Left lung (tissue), 10 donors: Measurements from ENCODE around the gene PPP2R2D. TPM values are rescaled to one million over a fixed set of nuclear protein-coding genes. Genes with fewer than 3 reads are reported as not detected.
"Not testable (repeated sequence)": the region's sequence is repeated elsewhere in the genome, so short reads cannot be mapped to it uniquely, and the experiment has no call there.

Source experiments
- ATAC-seq: fragments of 200-7000 bp; cut with Tn5 transposase; one replicate; pipeline ENCODE4 v1.9.1; 2020; ENCODE audit warnings: moderate library complexity
- DNase-seq, 4 donors: peaks; one replicate each; pipeline ENCODE4 v3.0.0-alpha.2; 2013 to 2020
- H3K27ac ChIP-seq, 2 donors: fragments of 200-600 bp; sonication (generic) in 1 of 2; one replicate each; pipeline versions ENCODE4 v1.5.0 to v1.8.0; 2020 to 2021
- H3K27me3 ChIP-seq, 2 donors: fragments of 200-600 bp; sonication (generic) in 1 of 2; one replicate each; pipeline versions ENCODE4 v1.5.0 to v1.8.0; 2020 to 2021
- H3K36me3 ChIP-seq, 2 donors: fragments of 200-600 bp; sonication (generic) in 1 of 2; one replicate each; pipeline versions ENCODE4 v1.5.0 to v1.8.0; 2020 to 2021
- H3K4me1 ChIP-seq, 2 donors: fragments of 200-600 bp; one replicate each; pipeline ENCODE4 v1.8.0; 2021
- H3K4me3 ChIP-seq, 2 donors: fragments of 200-600 bp; sonication (generic) in 1 of 2; one replicate each; pipeline versions ENCODE4 v1.5.0 to v1.8.0; 2020 to 2021; ENCODE audit warnings: mild to moderate bottlenecking in 1 of 2
- H3K9me3 ChIP-seq, 2 donors: fragments of 200-600 bp; sonication (generic) in 1 of 2; one replicate each; pipeline versions ENCODE4 v1.5.0 to v1.8.0; 2020 to 2021
- intact Hi-C, 2 donors: fragments of 100-400 bp; cut with DNase I; formaldehyde crosslinking; loops; one replicate each; pipeline versions ENCODE4 v1.11.2 to v1.14.2; 2022
- polyA plus RNA-seq, 6 donors: library from polyadenylated mRNA; unstranded; fragments of 120-200 nt; gene quantifications; one replicate each; pipeline ENCODE4 v1.2.1, GENCODE V29; 2013; ENCODE audit not compliant: insufficient read length in 6 of 6
- total RNA-seq, 2 donors: library from RNA; stranded (reverse); fragmentation: NEBNext Ultra II Directional; extraction: Animal tissue kit (Norgen Biotek cat#: 25700); gene quantifications; one replicate each; pipeline ENCODE4 v1.2.1, GENCODE V29; 2021
- TF ChIP-seq, protein P1 (sequence below), 2 donors: fragments of 200-600 bp; sonication (generic) in 1 of 2; IDR thresholded peaks; one replicate each; pipeline versions ENCODE4 v1.5.0 to v1.8.0; 2021; ENCODE audit warnings: antibody characterized with exemption in 2 of 2
- donor health status: DM: no; HTN: yes; CAD: no.
- donor health status: DM: no; HTN: no; CAD: no.

PPP2R2D gene
- total and polyA plus RNA-seq, 8 donors, result 22.7 to 42.4 (median 35.8) TPM

DNA sequence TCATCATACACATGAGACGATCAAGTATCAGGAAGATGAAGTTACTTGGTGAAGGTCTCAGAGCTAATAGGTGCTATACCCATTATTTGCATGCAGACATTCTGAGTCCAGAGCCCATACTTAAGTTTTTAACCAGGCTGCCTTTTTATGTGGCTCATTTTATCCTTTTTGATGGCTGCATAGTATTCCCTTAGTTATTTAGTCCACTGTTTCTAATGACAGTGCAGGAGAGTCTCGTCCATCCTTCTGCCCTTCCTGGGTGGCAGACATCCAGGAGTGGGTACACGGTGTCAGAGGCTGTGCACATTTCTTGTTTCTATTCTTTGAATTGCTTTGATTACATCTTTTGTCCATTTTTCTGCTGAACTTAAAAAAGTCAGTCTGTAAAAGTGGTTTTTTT is 11.8 kb downstream of the PPP2R2D start:
- TF ChIP-seq, protein P1, sequence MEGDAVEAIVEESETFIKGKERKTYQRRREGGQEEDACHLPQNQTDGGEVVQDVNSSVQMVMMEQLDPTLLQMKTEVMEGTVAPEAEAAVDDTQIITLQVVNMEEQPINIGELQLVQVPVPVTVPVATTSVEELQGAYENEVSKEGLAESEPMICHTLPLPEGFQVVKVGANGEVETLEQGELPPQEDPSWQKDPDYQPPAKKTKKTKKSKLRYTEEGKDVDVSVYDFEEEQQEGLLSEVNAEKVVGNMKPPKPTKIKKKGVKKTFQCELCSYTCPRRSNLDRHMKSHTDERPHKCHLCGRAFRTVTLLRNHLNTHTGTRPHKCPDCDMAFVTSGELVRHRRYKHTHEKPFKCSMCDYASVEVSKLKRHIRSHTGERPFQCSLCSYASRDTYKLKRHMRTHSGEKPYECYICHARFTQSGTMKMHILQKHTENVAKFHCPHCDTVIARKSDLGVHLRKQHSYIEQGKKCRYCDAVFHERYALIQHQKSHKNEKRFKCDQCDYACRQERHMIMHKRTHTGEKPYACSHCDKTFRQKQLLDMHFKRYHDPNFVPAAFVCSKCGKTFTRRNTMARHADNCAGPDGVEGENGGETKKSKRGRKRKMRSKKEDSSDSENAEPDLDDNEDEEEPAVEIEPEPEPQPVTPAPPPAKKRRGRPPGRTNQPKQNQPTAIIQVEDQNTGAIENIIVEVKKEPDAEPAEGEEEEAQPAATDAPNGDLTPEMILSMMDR (IDR thresholded peaks at IDR 0.05), result no peak
- intact Hi-C loops, result no loop called here
- no peak for ATAC-seq

DNA sequence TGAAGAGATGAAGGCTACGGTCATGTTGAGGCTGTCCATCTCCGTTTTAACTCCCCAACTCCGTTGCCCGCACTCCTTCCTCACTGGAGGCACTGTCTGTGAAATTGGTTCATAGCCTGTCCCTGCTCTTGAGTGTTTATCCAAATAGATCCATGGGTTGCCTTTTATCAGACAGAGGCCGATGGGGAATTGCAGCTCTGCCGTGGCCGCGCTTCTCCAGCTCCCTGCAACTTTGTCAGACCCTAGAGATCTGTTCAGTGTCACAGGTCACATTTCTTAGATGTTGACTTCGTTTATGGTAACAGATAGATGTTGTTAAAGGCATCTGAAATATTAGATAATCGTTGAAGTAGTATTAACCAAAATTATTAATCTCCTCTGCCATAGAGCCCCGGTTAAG is 14.7 kb downstream of the PPP2R2D start:
- H3K4me1 ChIP-seq, result no peaks in the 10 kb centered on the region
- H3K27me3 ChIP-seq, result no peaks in the 10 kb centered on the region
- DNase-seq, result no peak
- peaks cover 0 to 13% of the 10 kb centered on the region in 2 donors for H3K36me3 ChIP-seq
- TF ChIP-seq, protein P1 (IDR thresholded peaks at IDR 0.05), result no peak
- intact Hi-C loops, result no loop called here
- H3K9me3 ChIP-seq, result no peaks in the 10 kb centered on the region
- ATAC-seq, result no peak
- no peak overlapping the region for H3K27ac ChIP-seq
- no peak overlapping the region for H3K4me3 ChIP-seq

More for the DNA sequence above, 11.8 kb downstream of the PPP2R2D start:
- peaks cover 0 to 10% of the 10 kb centered on the region in 2 donors for H3K4me1 ChIP-seq
- no peaks in the 10 kb centered on the region for H3K9me3 ChIP-seq
- no peaks in the 10 kb centered on the region for H3K27me3 ChIP-seq
- no peak overlapping the region for H3K4me3 ChIP-seq
- peaks cover 0 to 21% of the 10 kb centered on the region in 2 donors for H3K36me3 ChIP-seq
- DNase-seq, result no peak
- H3K27ac ChIP-seq, result no peak overlapping the region

DNA sequence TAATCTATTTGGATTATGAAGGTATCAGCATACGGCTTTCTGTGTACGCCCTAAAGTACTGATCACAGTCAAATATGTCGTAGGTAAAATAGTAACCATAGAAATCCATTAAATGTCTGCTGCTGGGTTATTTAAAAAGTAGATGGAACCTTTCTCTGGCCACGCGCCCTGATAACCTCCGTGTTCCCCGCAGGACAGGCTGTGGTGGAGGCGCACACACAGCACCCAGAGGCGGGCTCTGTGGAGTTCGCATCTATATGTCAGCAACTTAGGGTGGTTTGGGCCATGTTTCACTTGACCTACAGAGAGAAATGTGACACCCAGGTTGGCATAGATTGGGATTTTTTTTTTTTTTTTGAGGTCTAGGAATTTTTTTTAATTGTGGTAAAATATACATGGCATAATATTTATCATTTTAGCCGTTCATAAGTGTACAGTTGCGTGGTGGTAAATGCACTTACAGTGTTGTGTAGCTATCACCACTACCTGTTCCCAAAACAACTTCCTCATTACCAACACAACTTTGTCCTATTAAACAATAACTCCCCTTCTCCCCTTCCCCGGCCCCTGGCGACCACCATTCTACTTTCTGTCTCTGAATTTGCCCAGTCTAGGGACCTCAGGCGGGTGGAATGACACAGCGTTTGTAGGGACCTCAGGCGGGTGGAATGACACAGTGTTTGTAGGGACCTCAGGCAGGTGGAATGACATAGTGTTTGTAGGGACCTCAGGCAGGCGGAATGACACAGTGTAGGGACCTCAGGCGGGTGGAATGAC is 15.4 kb downstream of the PPP2R2D start:
- H3K27ac ChIP-seq, result no peak overlapping the region
- no peaks in the 10 kb centered on the region for H3K27me3 ChIP-seq
- no peak overlapping the region for H3K4me3 ChIP-seq
- intact Hi-C loops, result no loop called here
- TF ChIP-seq, protein P1 (IDR thresholded peaks at IDR 0.05), result no peak
- DNase-seq (no peak), ATAC-seq (no peak)
- H3K9me3 ChIP-seq, result no peaks in the 10 kb centered on the region
- peaks cover 0 to 12% of the 10 kb centered on the region in 2 donors for H3K36me3 ChIP-seq
- H3K4me1 ChIP-seq, result no peaks in the 10 kb centered on the region

DNA sequence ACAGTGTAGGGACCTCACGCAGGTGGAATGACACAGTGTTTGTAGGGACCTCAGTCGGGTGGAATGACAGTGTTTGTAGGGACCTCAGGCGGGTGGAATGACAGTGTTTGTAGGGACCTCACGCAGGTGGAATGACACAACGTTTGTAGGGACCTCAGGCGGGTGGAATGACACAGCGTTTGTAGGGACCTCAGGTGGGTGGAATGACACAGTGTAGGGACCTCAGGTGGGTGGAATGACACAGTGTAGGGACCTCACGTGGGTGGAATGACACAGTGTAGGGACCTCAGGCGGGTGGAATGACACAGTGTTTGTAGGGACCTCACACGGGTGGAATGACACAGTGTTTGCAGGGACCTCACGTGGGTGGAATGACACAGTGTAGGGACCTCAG is 16.0 kb downstream of the PPP2R2D start:
- DNase-seq, H3K4me3 ChIP-seq, H3K9me3 ChIP-seq, ATAC-seq, H3K36me3 ChIP-seq, H3K27me3 ChIP-seq, intact Hi-C loops, H3K27ac ChIP-seq, H3K4me1 ChIP-seq: not testable (repeated sequence)

DNA sequence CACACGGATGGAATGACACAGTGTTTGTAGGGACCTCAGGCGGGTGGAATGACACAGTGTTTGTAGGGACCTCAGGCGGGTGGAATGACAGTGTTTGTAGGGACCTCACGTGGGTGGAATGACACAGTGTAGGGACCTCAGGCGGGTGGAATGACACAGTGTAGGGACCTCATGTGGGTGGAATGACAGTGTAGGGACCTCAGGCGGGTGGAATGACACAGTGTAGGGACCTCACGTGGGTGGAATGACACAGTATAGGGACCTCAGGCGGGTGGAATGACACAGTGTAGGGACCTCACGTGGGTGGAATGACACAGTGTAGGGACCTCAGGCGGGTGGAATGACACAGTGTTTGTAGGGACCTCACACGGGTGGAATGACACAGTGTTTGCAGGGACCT is 16.7 kb downstream of the PPP2R2D start:
- H3K9me3 ChIP-seq, H3K27me3 ChIP-seq, H3K36me3 ChIP-seq, H3K27ac ChIP-seq, ATAC-seq, H3K4me1 ChIP-seq, DNase-seq, intact Hi-C loops, H3K4me3 ChIP-seq: not testable (repeated sequence)

DNA sequence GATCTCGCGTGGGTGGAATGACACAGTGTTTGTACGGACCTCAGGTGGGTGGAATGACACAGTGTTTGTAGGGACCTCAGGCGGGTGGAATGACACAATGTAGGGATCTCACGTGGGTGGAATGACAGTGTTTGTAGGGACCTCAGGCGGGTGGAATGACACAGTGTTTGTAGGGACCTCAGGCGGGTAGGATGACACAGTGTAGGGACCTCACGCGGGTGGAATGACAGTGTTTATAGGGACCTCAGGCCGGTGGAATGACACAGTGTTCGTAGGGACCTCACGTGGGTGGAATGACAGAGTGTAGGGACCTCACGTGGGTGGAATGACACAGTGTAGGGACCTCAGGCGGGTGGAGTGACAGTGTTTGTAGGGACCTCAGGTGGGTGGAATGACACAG is 18.7 kb downstream of the PPP2R2D start:
- H3K36me3 ChIP-seq, DNase-seq, H3K4me3 ChIP-seq, H3K27ac ChIP-seq, H3K4me1 ChIP-seq, H3K9me3 ChIP-seq, intact Hi-C loops, ATAC-seq, H3K27me3 ChIP-seq: not testable (repeated sequence)

DNA sequence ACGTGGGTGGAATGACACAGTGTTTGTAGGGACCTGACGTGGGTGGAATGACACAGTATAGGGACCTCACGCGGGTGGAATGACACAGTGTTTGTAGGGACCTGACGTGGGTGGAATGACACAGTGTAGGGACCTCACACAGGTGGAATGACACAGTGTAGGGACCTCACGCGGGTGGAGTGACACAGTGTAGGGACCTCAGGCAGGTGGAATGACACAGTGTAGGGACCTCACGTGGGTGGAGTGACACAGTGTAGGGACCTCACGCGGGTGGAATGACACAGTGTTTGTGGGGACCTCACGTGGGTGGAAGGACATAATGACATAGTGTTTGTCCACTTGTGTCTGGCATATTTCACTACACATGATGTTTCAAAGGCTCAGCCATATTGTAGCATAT is 19.3 kb downstream of the PPP2R2D start:
- intact Hi-C loops, result no loop called here
- Histone ChIP-seq H3K36me3 (no peaks in the 10 kb centered on the region), H3K4me1 (peaks cover 0 to 10% of the 10 kb centered on the region in 2 donors), H3K4me3 (no peak overlapping the region), H3K27ac (no peak overlapping the region), H3K27me3 (no peaks in the 10 kb centered on the region), H3K9me3 (peaks cover 0 to under 1% of the 10 kb centered on the region in 2 donors)
- ATAC-seq (no peak), DNase-seq (no peak)
- TF ChIP-seq, protein P1 (IDR thresholded peaks at IDR 0.05), result no peak
